ENCODE results near the gene ZNF862.

DNA sequence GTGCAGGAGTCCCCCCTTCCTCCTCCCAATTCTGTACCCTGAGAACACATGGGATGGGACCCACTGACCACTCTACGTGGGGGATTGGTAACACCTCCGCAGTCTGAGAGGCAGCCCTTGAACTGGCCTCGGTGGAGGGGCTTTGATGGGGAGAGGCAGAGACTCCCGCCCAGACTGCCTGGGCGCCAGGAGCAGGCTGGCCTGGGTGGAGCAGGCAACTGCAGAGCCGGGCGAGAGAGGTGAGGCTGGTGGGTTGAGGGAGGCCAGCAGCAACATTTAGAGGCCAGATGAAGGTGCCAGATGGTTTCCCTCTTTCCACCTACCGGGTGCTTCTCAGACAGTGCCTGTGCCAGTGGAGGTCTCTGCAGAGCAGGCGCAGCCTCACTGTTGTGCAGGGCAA, 34.1 kb upstream of the ZNF862 start:
- TF ChIP-seq EZH2 (IDR thresholded peaks at IDR 0.05; ENCODE audit: borderline replicate concordance, insufficient read depth, low read depth, low read length, poor library complexity, severe bottlenecking), result no peak
- TF ChIP-seq, protein P1, sequence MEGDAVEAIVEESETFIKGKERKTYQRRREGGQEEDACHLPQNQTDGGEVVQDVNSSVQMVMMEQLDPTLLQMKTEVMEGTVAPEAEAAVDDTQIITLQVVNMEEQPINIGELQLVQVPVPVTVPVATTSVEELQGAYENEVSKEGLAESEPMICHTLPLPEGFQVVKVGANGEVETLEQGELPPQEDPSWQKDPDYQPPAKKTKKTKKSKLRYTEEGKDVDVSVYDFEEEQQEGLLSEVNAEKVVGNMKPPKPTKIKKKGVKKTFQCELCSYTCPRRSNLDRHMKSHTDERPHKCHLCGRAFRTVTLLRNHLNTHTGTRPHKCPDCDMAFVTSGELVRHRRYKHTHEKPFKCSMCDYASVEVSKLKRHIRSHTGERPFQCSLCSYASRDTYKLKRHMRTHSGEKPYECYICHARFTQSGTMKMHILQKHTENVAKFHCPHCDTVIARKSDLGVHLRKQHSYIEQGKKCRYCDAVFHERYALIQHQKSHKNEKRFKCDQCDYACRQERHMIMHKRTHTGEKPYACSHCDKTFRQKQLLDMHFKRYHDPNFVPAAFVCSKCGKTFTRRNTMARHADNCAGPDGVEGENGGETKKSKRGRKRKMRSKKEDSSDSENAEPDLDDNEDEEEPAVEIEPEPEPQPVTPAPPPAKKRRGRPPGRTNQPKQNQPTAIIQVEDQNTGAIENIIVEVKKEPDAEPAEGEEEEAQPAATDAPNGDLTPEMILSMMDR (IDR thresholded peaks at IDR 0.05), result no peak
